Subcutaneous abdominal adipose tissue (tissue), 5 donors: ENCODE measurements around the gene CFAP251.
"Not testable (repeated sequence)": the region's sequence is repeated elsewhere in the genome, so short reads cannot be mapped to it uniquely, and the experiment has no call there.

ENCODE experiments used
- H3K27ac ChIP-seq: one replicate; pipeline ENCODE4 v1.7.0; 2013; ENCODE audit warnings: low read depth, mild to moderate bottlenecking, inconsistent platforms, low read length, moderate library complexity
- H3K27me3 ChIP-seq, 5 donors: one replicate each; pipeline ENCODE4 v1.7.0; 2013; ENCODE audit warnings: low read length in 5 of 5, inconsistent platforms in 1 of 5; ENCODE audit not compliant: control insufficient read depth in 5 of 5, insufficient read depth in 4 of 5
- H3K36me3 ChIP-seq, 5 donors: one replicate each; pipeline ENCODE4 v1.7.0; 2013; ENCODE audit warnings: low read length in 5 of 5; ENCODE audit not compliant: control insufficient read depth in 5 of 5, insufficient read depth in 5 of 5
- H3K4me1 ChIP-seq, 5 donors: one replicate each; pipeline ENCODE4 v1.7.0; 2013; ENCODE audit warnings: low read length in 5 of 5, mild to moderate bottlenecking in 3 of 5, moderate library complexity in 1 of 5; ENCODE audit not compliant: control insufficient read depth in 5 of 5, insufficient read depth in 5 of 5
- H3K4me3 ChIP-seq, 5 donors: one replicate each; pipeline ENCODE4 v1.7.0; 2013; ENCODE audit warnings: low read length in 5 of 5, low read depth in 1 of 5
- H3K9ac ChIP-seq, 5 donors: one replicate each; pipeline ENCODE4 v1.7.0; 2013; ENCODE audit warnings: low read length in 5 of 5, mild to moderate bottlenecking in 4 of 5, moderate library complexity in 3 of 5
- H3K9me3 ChIP-seq, 5 donors: one replicate each; pipeline ENCODE4 v1.7.0; 2013; ENCODE audit warnings: low read length in 5 of 5; ENCODE audit not compliant: control insufficient read depth in 5 of 5
- donor health status: healthy.
- donor health status: healthy.
- donor health status: healthy.
- donor health status: healthy.
- donor health status: healthy.

Gene CFAP251

DNA sequence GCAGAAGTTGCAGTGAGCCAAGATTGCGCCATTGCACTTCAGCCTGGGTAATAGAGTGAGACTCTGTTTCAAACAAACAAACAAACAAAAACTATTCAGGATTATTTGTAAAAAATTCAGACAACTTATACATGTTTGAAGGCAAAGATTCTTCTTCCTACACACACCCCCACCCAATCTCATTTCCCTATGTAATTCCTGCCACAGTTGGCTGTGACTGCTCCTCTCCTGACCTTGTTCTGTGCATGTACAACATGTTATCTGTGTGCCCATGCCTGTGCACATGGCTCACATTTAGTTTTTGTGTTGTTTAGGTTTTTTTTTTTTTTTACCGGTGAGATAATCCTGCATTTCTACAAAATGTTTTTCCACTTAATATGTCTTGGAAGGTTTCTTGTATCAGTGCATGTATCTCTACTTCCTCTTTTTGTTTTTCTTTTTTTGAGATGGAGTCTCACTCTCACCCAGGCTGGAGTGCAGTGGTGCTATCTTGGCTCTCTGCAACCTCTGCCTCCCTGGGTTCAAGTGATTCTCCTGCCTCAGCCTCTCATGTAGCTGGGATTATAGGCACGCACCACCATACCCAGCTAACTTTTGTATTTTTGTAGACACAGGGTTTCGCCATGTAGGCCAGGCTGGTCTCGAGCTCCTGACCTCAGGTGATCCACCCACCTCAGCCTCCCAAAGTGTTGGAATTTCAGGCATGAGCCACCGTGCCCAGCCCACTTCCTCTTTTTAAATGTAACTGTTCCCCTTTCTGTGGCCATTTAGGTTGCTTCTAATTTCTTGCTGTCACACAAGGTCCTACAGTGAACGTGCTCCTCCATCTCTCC, 8.7 kb downstream of the CFAP251 start:
- H3K9ac ChIP-seq = no peak overlapping the region
- H3K27me3 ChIP-seq = no peaks in the 10 kb centered on the region
- no peaks in the 10 kb centered on the region for H3K36me3 ChIP-seq
- no peak overlapping the region for H3K27ac ChIP-seq
- H3K9me3 ChIP-seq = no peaks in the 10 kb centered on the region
- no peak overlapping the region for H3K4me3 ChIP-seq
- peaks cover 3 to 30% (median 17%) of the 10 kb centered on the region in 5 donors for H3K4me1 ChIP-seq

DNA sequence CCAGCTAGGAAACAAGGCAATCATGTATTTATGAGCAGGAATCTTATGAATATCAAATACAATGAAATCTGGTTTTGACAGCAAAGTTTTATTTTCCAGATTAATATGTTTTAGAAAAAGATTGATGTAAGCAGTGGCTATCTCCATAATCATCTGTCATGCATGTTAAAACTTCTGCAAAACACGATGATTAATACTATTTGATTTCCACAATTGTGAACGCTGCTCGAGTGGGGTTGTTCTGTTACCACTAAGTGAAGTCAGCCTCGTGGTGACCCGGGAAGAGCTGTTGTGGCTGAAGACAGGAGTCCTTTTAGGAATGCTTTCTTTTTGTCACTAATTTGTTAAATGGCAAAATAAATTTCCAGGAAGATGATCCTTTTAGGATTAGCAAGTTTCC, 9.4 kb downstream of the CFAP251 start:
- Histone ChIP-seq H3K27me3 (no peaks in the 10 kb centered on the region), H3K36me3 (no peaks in the 10 kb centered on the region), H3K27ac (no peak overlapping the region), H3K4me3 (no peak overlapping the region), H3K9me3 (no peaks in the 10 kb centered on the region), H3K4me1 (peaks cover 3 to 30% (median 17%) of the 10 kb centered on the region in 5 donors), H3K9ac (no peak overlapping the region)

DNA sequence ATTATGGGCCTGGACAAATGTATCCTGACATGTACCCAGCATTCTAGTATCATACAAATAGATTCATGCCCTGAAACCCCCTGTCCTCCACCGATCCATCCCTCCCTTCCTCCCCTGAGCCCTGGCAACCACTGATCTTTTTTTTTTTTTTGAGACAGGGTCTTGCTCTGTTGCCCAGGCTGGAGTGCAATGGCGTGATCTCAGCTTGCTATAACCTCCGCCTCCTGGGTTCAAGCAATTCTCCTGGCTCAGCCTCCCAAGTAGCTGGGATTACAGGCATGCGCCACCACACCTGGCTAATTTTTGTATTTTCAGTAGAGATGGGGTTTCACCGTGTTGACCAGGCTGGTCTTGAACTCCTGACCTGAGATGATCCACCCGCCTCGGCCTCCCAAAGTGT, 11.2 kb downstream of the CFAP251 start:
- H3K9me3 ChIP-seq, H3K36me3 ChIP-seq: not testable (repeated sequence)

DNA sequence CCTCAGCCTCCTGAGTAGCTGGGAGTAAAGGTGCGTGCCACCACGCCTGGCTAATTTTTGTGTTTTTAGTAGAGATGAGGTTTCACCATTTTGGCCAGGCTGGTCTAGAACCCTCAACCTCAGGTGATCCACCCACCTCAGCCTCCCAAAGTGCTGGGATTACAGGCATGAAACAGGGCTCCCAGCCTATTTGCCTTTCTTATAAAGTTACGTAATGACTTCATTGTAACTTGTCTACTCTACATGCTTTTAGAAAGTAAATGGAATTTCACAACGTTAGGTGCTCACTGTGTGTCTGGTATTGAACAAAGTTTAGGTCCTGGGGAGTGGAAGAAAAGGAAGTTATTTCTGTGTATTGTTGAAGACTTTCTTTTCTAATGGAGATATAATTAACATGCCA, 12.5 kb downstream of the CFAP251 start:
- no peaks in the 10 kb centered on the region for H3K27me3 ChIP-seq
- H3K9ac ChIP-seq = no peak overlapping the region
- H3K4me1 ChIP-seq = peaks cover 0 to 8% (median 5%) of the 10 kb centered on the region in 5 donors
- H3K4me3 ChIP-seq = no peak overlapping the region
- H3K9me3 ChIP-seq = no peaks in the 10 kb centered on the region
- peaks cover 0 to 6% (median 2%) of the 10 kb centered on the region in 5 donors for H3K36me3 ChIP-seq
- no peak overlapping the region for H3K27ac ChIP-seq

More for the DNA sequence above, 11.2 kb downstream of the CFAP251 start:
- H3K27me3 ChIP-seq, H3K4me3 ChIP-seq, H3K27ac ChIP-seq, H3K9ac ChIP-seq: not testable (repeated sequence)
- H3K4me1 ChIP-seq = peaks cover 3 to 18% (median 15%) of the 10 kb centered on the region in 5 donors

DNA sequence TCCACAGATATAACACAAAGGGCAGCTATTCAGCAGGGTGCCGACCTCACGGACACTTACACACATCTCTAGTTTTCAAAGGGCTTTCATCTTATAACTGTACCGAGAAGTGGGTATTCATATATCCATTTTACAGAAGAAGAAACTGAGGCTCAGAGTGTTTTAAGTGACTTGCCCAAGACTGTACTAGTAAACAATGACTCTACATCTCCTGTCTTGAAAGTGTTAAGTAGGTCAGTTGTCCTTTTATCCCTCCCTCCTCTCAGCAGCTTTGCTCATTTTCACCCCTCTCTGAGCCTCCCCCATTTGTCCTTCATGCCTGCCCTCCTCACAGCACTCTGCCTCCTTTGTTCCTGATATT, 13.8 kb downstream of the CFAP251 start:
- Histone ChIP-seq H3K36me3 (peaks cover 0 to 7% (median 2%) of the 10 kb centered on the region in 5 donors), H3K9me3 (peaks cover 0 to 4% (median 0%) of the 10 kb centered on the region in 5 donors), H3K4me3 (no peak overlapping the region), H3K27ac (no peak overlapping the region), H3K27me3 (no peaks in the 10 kb centered on the region), H3K4me1 (peaks cover 0 to 8% (median 3%) of the 10 kb centered on the region in 5 donors), H3K9ac (no peak overlapping the region)

DNA sequence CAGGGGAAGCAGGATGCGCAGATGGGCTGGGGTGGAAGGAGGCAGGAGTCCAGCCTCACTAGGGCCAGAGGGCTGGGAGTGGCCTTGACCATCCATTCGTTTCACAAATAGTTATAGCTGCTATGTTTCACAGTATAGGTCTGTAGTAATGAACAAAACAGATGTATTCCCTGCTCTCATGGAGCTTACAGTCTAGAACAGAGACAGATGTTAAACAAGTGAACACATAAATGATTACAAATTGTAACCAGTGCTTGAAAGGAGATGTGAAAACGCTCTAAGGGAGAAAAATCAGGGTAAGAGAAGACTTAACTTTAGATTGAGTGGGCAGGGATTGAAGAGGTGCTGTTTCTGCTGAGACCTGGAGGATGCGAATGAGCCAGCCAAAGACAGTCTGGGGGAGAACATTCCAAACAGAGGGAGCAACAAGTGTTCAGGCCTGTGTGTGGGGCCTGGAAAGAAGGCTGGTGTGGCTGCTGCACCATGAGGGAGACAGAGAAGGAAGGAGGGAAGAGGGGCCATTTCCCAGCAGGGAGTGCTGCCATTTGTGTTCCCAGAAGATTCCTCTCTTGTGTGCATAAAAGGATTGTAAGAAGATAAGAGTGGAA, 14.6 kb downstream of the CFAP251 start:
- Histone ChIP-seq H3K4me3 (no peak overlapping the region), H3K9ac (no peak overlapping the region), H3K27ac (no peak overlapping the region), H3K9me3 (peaks cover 0 to 5% (median 0%) of the 10 kb centered on the region in 5 donors), H3K36me3 (peaks cover 0 to 9% (median 2%) of the 10 kb centered on the region in 5 donors), H3K27me3 (no peaks in the 10 kb centered on the region), H3K4me1 (peaks cover 0 to 8% (median 3%) of the 10 kb centered on the region in 5 donors)

- Histone ChIP-seq H3K9me3 (peaks cover 0 to 5% (median 0%) of the 10 kb centered on the region in 5 donors), H3K27me3 (no peaks in the 10 kb centered on the region), H3K27ac (no peak overlapping the region), H3K36me3 (peaks cover 0 to 9% (median 2%) of the 10 kb centered on the region in 5 donors), H3K9ac (no peak overlapping the region), H3K4me3 (no peak overlapping the region), H3K4me1 (peaks cover 0 to 8% (median 3%) of the 10 kb centered on the region in 5 donors)
Measured at GRCh38 chr12:121933522-121934308, 15.3 kb downstream of the CFAP251 start.

GRCh38 chr12:121934309-121934664, 15.9 kb downstream of the CFAP251 start:
- Histone ChIP-seq H3K36me3 (peaks cover 0 to 9% (median 2%) of the 10 kb centered on the region in 5 donors), H3K9me3 (peaks cover 0 to 5% (median 0%) of the 10 kb centered on the region in 5 donors), H3K4me1 (peaks cover 0 to 8% (median 3%) of the 10 kb centered on the region in 5 donors), H3K9ac (no peak overlapping the region), H3K27me3 (no peaks in the 10 kb centered on the region), H3K27ac (no peak overlapping the region), H3K4me3 (no peak overlapping the region)

GRCh38 chr12:121937654-121938053, 19.3 kb downstream of the CFAP251 start:
- Histone ChIP-seq H3K9ac (no peak overlapping the region), H3K4me3 (no peak overlapping the region), H3K9me3 (peaks cover 0 to 5% (median 0%) of the 10 kb centered on the region in 5 donors), H3K4me1 (no peaks in the 10 kb centered on the region), H3K27me3 (no peaks in the 10 kb centered on the region), H3K36me3 (peaks cover 0 to 15% (median 4%) of the 10 kb centered on the region in 5 donors), H3K27ac (no peak overlapping the region)
